DMS79 (cell line): Measurements from ENCODE around the gene DDIAS.
"Not testable (repeated sequence)": the region's sequence is repeated elsewhere in the genome, so short reads cannot be mapped to it uniquely, and the experiment has no call there.

Source experiments
- DNase-seq: peaks from one replicate; lab custom pipeline; 2025; lab: John Stamatoyannopoulos, UW

The DDIAS gene

DNA sequence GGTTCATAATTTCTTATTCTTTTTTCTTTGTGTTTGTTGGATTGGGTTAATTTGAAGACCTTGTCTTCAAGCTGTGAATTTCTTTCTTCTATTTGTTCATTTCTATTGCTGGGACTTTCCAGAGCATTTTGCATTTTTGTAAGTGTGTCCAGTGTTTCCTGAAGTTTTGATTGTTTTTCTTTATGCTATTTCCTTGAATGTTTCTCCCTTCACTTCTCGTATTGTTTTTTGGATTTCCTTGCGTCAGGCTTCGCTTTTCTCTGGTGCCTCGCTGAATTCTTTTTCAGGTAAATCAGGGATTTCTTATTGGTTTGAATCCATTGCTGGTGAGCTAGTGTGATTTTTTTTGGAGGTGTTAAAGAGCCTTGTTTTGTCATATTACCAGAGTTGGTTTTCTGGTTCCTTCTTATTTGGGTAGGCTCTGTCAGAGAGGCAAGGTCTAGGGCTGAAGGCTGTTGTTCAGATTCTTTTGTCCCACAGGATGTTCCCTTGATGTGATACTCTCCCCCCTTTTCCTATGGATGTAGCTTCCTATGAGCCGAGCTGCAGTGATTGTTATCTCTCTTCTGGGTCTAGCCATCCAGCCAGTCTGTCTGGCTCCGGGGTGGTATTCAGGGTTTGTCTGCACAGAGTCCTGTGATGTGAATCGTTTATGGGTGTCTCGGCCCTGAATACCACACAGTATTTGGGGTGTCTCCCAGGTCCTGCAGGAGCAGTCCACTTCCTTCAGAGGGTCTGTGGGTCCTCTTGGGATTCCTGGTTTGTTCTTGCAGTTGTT, 21.0 kb downstream of the DDIAS start:
- DNase-seq, result not testable (repeated sequence)

DNA sequence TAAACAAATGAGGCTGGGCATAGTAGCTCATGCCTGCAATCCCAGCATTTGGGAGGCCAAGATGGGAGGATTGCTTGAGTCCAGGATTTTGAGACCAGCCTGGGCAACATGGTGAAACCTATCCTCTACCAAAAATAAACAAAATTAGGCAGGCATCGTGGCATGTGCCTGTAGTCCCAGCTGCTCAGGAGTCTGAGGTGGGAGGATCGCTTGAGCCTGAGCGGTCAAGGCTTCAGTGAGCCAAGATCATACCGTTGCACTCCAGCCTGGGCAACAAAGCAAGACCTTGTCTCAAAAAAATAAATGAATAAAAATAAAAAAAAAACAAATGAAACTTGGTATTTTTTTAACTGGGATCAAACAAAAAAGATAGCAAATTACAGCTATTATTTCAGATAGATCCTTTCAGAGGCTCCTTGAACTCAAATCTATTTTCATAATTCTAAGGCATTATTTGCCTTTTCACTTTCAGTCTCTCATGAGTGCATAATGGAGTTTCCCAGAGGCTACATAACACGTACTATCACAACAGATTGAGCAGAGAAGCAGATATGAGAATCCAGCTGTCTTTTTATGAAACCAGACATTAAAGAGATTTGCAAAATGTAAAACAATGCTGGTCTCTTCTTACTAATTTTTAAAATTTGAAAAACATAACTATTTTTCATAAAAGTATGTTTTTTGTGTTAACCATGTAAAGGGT, 23.1 kb downstream of the DDIAS start:
- DNase-seq, result no peak

- peak; percentile 13 for DNase-seq
Measured at GRCh38 chr11:82927264-82927880, 25.8 kb downstream of the DDIAS start.

- no peak for DNase-seq
Measured at GRCh38 chr11:82929121-82929520, 27.6 kb downstream of the DDIAS start.

DNA sequence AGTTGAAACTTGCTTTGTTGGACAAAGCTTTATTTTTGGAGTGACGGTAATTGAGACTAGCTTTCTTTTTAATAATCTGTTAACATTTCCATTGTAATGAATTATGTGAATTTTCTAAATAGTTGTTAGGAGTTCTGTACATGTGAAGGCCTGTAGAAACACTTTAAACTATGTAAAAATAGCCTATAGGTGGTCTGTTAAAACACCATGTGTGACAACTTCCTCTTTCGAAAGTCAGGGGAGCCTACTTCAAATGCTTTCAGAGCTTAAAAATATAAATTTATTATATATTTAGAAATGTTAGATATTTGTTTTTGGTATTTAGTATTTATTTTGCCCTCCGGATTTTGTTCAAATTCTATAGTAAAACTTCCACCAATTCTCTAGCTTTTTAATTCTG, 28.7 kb downstream of the DDIAS start:
- DNase-seq, result no peak

GRCh38 chr11:82930734-82931133, 29.2 kb downstream of the DDIAS start:
- DNase-seq, result no peak

DNA sequence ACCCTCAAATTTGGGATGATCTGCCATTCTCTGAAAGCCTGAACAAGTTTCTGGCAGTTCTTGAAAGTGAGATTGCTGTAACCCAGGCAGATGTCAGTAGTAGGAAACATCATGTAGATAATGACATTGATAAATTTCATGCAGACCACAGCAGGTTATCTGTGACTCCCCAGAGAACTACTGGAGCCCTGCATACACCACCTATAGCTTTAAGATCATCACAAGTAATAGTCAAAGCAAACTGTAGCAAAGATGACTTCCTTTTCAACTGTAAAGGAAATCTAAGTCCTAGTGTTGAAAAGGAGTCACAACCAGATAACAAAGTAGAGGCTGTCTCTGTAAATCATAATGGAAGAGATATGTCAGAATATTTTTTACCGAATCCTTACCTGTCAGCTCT, 31.0 kb downstream of the DDIAS start:
- no peak for DNase-seq

DNA sequence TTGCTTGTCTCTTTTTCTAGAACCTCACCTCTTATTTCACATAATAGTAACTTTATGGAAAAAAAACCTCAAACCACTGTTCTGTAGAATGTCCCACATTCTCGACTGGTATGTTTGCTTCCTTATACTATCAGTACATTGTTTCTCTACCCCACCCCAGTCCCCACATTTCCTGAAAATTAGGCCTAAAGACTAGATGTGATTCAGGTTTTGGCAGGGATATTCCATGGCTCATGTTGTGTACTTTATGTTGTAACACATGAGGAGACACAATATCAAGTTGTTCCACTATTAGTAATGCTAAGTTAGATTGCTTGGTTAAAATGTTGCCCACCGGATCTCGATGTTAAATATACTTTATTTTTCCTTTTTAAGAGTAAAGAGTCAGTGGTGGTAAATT, 34.7 kb downstream of the DDIAS start:
- no peak for DNase-seq

GRCh38 chr11:82937554-82937953, 36.0 kb downstream of the DDIAS start:
- no peak for DNase-seq

DNA sequence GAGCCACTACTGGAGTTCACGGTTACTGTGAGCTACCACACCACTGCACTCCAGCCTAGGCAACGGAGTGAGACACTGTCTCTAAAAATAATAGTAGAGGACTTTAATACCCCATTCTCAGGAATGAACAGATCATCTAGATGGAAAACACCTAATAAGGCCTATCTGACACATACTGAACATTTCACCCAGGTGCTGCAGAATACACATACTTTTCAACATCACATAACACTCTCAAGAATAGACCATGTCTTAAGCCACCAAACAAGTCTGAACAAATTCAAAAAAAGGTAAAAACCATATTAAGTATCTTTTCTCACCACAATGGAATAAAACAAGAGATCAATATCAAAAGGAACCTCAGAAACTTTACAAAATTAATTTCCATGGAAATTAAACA, 37.9 kb downstream of the DDIAS start:
- no peak for DNase-seq

- DNase-seq, result no peak
Measured at GRCh38 chr11:82942376-82942775, 40.8 kb downstream of the DDIAS start.

DNA sequence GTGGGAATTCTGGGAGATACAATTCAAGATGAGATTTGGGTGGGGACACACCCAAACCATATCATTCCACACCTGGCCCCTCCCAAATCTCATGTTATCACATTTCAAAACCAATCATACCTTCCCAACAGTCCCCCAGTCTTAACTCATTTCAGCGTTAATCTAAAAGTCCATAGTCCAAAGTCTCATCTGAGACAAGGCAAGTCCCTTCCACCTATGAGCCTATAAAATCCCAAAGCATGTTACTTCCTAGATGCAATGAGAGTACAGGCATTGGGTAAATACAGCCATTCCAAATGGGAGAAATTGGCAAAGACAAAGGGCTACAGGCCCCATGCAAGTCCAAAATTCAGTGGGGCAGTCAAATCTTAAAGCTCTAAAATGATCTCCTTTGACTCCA, 41.9 kb downstream of the DDIAS start:
- not testable (repeated sequence) for DNase-seq

GRCh38 chr11:82944198-82944597, 42.7 kb downstream of the DDIAS start:
- no peak for DNase-seq

DNA sequence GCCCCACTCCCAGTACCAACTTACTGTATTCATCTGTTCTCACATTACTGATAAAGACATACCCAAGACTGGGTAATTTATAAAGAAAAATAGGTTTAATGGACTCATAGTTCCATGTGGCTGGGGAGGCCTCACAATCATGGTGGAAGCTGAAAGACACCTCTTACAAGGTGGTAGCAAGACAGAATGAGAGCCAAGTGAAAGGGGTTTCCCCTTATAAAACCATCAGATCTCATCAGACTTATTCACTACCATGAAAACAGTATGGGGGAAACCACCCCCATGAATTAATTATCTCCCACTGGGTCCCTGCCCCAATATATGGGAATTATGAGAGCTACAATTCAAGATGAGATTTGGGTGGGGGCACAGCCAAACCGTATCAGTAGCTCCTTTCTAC, 43.5 kb downstream of the DDIAS start:
- DNase-seq, result not testable (repeated sequence)

DNA sequence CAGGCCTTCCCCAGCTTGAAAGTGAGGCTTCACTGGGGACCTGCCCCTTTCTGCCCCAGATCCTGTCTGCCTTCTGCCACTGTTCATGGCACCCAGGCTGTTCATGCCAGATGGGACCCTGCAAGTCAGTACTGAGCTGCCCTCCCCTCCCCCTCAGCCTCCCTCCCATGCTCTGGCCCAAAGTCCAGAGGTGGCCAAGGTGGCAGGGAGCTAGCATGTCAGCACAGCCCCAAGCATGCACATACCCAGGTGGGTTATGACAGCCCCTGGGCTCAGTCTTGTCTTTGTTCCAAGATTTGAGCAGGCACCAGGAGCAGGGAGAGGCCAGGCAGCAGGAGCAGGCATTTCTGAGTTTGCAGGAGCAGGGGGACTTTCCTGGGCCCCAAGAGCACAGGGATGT, 44.1 kb downstream of the DDIAS start:
- no peak for DNase-seq

GRCh38 chr11:82949352-82949751, 47.8 kb downstream of the DDIAS start:
- no peak for DNase-seq

GRCh38 chr11:82950502-82950901, 49.0 kb downstream of the DDIAS start:
- DNase-seq, result not testable (repeated sequence)

DNA sequence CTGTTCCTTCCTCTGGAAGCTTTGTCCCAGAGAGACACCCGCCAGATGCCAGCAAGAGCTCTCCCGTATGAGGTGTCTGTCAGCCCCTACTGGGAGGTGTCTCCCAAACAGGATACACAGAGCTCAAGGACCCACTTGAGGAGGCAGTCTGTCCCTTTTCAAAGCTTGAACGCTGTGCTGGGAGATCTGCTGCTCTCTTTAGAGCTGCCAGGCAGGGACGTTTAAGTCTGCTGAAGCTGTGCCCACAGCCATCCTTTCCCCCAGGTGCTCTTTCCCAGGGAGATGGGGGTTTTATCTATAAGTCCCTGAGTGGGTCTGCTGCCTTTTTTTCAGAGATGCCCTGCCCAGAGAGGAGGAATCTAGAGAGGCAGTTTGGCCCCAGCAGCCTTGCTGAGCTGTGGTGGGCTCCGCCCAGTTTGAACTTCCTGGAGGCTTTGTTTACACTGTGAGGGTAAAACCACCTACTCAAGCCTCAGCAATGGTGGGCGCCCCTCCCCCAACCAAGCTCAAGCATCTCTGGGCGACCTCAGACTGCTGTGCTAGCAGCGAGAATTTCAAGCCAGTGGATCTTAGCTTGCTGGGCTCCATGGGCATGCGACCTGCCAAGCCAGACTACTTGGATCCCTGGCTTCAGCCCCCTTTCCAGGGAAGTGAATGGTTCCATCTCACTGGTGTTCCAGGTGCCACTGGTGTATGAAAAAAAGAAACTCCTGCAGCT, 54.4 kb downstream of the DDIAS start:
- peak; percentile 64 for DNase-seq

GRCh38 chr11:82959987-82960778, 58.6 kb downstream of the DDIAS start:
- DNase-seq, result peak; percentile 50

- DNase-seq, result peak; percentile 76
Measured at GRCh38 chr11:82960779-82961143, 59.2 kb downstream of the DDIAS start.

- not testable (repeated sequence) for DNase-seq
Measured at GRCh38 chr11:82962021-82962420, 60.5 kb downstream of the DDIAS start.

- no peak for DNase-seq
Measured at GRCh38 chr11:82967381-82967780, 65.8 kb downstream of the DDIAS start.
